Activated T-helper 1 cell treated with anti-CD3 and anti-CD28 coated beads, Interleukin-12 subunit alpha, Interleukin-12 subunit beta, Interleukin-2, Interleukin-4 antibody, amounts not matched to agents 30 ng/mL and 10 ng/mL and 1 ng/mL, durations not matched to agents 14 hours and 24 hours and 36 hours (primary cell): ENCODE results near the gene XRCC6. TPM values are rescaled to one million over a fixed set of nuclear protein-coding genes. Genes with fewer than 3 reads are reported as not detected.

Experiments
- DNase-seq: peaks from one replicate; pipeline ENCODE4 v3.0.0; 2021; ENCODE audit warnings: low spot score
- H3K27ac Mint-ChIP-seq: one replicate; pipeline ENCODE4 v1.8.0; 2021; ENCODE audit warnings: mild to moderate bottlenecking, mixed read lengths
- H3K27me3 Mint-ChIP-seq: one replicate; pipeline ENCODE4 v1.8.0; 2022; ENCODE audit warnings: mild to moderate bottlenecking, moderate library complexity, mixed read lengths; ENCODE audit not compliant: insufficient read depth
- H3K36me3 Mint-ChIP-seq: one replicate; pipeline ENCODE4 v1.8.0; 2021; ENCODE audit warnings: low read depth, mixed read lengths
- H3K4me1 Mint-ChIP-seq: one replicate; pipeline ENCODE4 v1.8.0; 2021; ENCODE audit warnings: low read depth, mixed read lengths
- H3K4me3 Mint-ChIP-seq: one replicate; pipeline ENCODE4 v1.8.0; 2021; ENCODE audit warnings: mild to moderate bottlenecking, moderate library complexity, mixed read lengths
- H3K9me3 Mint-ChIP-seq: one replicate; pipeline ENCODE4 v1.8.0; 2021; ENCODE audit warnings: mixed read lengths
- intact Hi-C: fragments of 100-400 bp; cut with micrococcal nuclease; formaldehyde crosslinking; loops from one replicate; pipeline ENCODE4 v1.15.1; 2024
- total RNA-seq: library from RNA; stranded (reverse); gene quantifications from 2 replicates; pipeline ENCODE4 v1.2.3, GENCODE V29; 2022

XRCC6 gene
- total RNA-seq, 1 donor from 2014 or later = 367 TPM

DNA sequence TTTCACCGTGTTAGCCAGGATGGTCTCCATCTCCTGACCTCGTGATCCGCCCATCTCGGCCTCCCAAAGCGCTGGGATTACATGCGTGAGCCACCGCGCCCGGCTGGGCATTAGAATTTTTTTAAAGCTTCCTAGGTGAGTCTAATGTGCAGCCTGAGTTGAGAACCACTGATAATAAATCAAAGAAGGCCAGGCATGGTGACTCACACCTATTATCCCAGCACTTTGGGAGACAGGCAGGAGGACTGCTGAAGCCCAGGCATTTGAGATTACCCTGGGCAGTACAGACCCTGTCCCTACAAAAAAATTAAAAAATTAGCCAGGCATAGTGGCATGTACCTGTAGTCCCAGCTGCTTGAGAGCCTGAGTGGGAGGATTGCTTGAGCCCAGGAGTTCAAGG lies 91.9 kb downstream of the XRCC6 start:
- Mint-ChIP-seq H3K27me3 (peaks cover 8% of the 10 kb centered on the region), H3K27ac (no peak overlapping the region), H3K36me3 (no peaks in the 10 kb centered on the region), H3K9me3 (no peaks in the 10 kb centered on the region), H3K4me1 (no peaks in the 10 kb centered on the region), H3K4me3 (no peak overlapping the region)
- intact Hi-C loops = no loop called here
- no peak for DNase-seq

Other genes starting within 250 kb of the XRCC6 start
- gene TEF, start 239.4 kb upstream of the XRCC6 start, total RNA-seq = 1.6 and 2.1 TPM in 2 replicates
- gene TOB2, start 174.5 kb upstream of the XRCC6 start, total RNA-seq = 46.0 and 46.4 TPM in 2 replicates
- 83.7 and 96.8 TPM in 2 replicates for gene PHF5A, start 152.6 kb upstream of the XRCC6 start, total RNA-seq
- 99.1 and 101 TPM in 2 replicates for gene ACO2, start 152.2 kb upstream of the XRCC6 start, total RNA-seq
- gene POLR3H, start 76.8 kb upstream of the XRCC6 start, total RNA-seq = 51.8 and 52.0 TPM in 2 replicates
- not detected in 2 replicates for gene CSDC2, start 60.3 kb upstream of the XRCC6 start, total RNA-seq
- 21.4 and 22.6 TPM in 2 replicates for gene PMM1, start 31.5 kb upstream of the XRCC6 start, total RNA-seq
- 84.8 and 86.4 TPM in 2 replicates for gene DESI1, start 252 bp upstream of the XRCC6 start, total RNA-seq
- gene SNU13, start 67.6 kb downstream of the XRCC6 start, total RNA-seq = 337 and 339 TPM in 2 replicates
- gene MEI1, start 78.2 kb downstream of the XRCC6 start, total RNA-seq = 22.3 TPM in 2 replicates
- 18.0 and 19.6 TPM in 2 replicates for gene CCDC134, start 179.4 kb downstream of the XRCC6 start, total RNA-seq
- 235 and 245 TPM in 2 replicates for gene SREBF2, start 211.8 kb downstream of the XRCC6 start, total RNA-seq